ENCODE results near the gene PTHLH.

PTHLH gene

DNA sequence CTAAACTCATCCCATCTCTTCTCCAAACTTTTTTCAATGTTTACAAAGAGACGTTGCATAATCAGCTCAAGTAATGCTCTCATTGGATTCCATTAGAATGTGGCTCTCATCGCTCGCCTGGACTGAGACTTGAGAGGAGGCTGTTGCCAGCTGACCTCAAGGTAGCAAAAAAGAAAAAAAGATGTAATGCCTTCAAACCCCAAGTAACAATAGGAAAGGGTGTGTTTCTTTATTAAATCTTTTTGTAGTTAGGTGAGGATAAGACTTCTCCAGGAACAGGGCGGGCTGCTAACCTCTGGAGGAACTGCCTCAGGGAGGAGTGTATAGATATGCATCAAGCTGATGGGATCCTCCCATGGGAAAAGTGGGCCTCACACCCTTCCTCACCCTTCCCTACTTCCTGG is 956 bp upstream of the PTHLH start:
- no peak for DNase-seq (ENCODE audit: low read depth)

DNA sequence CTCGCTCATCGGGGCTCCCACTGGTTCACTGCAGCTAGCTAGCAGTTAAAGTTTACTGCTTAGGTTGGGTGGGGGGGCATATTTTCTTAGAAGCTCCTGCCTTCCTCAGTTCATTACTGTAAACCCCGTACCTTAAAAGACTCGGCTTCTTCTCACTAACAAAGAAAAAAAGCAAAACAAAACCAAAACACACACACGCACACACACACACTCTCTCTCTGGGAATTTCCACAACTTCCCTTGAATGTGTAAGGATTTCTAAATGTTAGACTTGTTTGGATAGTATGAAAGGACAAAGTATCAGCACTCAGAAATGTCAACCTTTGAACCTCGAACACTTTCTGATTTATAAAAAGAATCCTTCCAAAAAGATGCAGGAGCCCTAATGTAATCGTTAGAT is 927 bp downstream of the PTHLH start:
- no peak for DNase-seq (ENCODE audit: low read depth)

- DNase-seq (ENCODE audit: low read depth) = no peak
These were observed 1.4 kb downstream of the PTHLH start for GRCh38 chr12:27971121-27971489.

- DNase-seq (ENCODE audit: low read depth) = no peak
These were observed 2.0 kb downstream of the PTHLH start for GRCh38 chr12:27970401-27971120.

DNA sequence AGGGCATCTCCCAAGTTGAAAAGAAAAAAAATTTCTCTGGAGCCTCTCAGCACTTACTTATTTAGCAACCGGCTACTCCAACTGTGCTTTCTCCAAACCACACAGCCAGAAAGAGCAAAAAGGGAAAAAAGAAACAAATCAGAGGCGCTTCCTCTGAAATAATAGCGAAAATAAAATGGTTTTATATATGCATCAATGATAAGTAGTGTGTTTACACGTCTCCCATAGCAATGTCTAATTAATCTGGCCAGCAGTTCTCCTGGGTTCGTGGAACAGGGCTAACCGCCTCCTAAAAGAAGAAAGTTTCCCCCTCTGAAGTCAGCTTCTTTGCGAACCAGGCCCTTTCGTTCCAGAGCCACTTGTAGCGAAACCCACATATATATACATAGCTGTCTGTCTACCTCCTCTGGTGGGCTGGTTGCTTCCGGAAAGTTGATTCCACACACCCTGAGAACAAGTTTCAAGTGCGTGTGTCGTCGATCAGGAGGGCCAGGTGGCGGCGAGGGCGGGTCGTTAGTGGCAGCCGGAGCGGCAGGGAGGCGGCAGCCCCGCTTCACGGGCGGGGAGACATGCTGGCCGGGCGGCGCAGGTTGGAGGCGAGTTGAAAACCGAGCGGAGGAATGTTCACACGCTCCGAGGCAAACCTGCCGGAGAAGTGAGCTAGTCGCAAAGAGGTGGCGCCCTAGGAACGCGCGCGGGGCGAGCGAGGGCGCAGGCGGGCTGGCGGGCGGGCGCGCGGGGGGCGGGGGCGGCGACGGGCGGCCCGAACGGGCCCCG is 2.7 kb downstream of the PTHLH start:
- peak; percentile 56 for DNase-seq (ENCODE audit: low read depth)

GRCh38 chr12:27968972-27969623 is 3.4 kb downstream of the PTHLH start:
- no peak for DNase-seq (ENCODE audit: low read depth)

- DNase-seq (ENCODE audit: low read depth) = no peak
These were observed 4.9 kb downstream of the PTHLH start for GRCh38 chr12:27967551-27968054.

DNA sequence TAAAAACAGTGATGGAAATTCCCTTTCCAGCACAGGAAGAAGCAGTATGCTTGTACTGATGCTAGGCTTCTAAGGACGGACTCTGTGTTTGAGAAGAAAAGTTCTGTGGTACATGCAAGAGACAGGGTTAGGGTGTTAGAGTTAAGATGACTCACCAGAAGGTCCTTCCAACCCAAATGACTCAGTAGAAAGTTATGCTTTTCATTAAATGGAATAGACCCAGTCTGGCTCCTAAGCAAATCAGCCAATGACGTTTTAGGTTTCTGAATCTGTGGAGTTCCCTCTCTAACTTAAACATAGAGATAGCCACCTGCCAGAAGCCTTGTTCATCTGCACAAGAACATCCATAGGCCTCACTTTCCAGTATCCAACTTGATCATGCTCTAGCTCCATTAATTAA is 5.7 kb downstream of the PTHLH start:
- DNase-seq (ENCODE audit: low read depth) = no peak

DNA sequence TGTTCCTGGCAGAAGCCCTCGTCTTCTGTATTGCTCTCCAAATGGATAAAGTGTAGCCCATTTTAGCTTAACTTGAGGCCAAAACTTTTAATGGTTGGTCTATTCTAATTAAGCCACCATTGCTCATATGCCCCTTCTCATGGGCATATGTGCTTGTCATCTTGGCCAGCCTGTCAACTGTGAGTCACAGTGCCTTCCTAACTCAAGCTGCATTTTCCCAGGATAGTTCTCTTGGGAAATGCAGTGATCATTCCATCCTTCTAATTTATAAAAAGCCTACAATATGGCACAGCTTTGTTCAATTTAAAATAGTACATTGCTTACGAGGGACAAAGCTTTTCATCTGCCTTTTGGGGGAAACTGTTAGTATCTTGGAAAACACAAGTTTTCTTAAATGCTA is 6.6 kb downstream of the PTHLH start:
- no peak for DNase-seq (ENCODE audit: low read depth)

GRCh38 chr12:27965411-27965810 is 7.1 kb downstream of the PTHLH start:
- DNase-seq (ENCODE audit: low read depth) = no peak

GRCh38 chr12:27964123-27964522 is 8.4 kb downstream of the PTHLH start:
- DNase-seq (ENCODE audit: low read depth) = no peak

GRCh38 chr12:27960821-27961220 is 11.7 kb downstream of the PTHLH start:
- no peak for DNase-seq (ENCODE audit: low read depth)

- no peak for DNase-seq (ENCODE audit: low read depth)
These were observed 13.9 kb downstream of the PTHLH start for GRCh38 chr12:27958675-27959074.

DNA sequence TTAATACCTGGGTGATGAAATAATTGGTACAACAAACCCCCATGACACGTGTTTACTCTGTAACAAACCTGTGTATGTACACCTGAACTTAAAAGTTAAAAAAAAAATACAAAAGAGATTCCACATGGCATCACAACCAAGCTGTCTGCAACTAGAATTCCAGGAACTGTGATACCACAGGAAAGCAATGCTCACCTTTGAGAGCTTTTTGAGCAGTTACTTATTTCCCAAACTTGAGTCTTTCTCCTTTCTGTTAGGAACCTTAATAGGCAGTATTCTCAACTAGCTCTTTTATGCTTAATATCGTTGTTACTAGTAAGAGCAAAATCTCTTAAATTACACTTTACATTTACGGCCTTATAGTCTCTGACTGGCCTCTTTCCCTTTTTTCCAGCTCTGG is 15.2 kb downstream of the PTHLH start:
- no peak for DNase-seq (ENCODE audit: low read depth)

DNA sequence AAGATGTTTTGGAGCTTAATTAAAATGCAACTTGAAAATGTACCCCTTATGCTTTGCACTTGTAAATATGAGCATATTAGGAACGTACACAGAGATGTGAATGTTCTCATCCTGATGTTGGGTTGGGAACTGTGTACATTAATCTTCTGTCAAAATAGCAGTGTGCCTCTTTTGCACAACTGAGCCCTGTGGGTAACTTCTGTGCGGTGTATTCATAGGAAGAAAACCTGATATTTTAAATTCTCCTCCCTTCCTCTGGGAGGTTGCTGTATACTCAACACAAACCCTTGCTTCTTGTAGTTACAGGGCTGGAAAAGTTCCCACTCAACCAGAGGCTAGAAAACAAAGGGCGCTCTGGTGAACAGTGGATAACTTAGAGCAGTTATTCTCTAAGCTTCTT is 18.7 kb downstream of the PTHLH start:
- no peak for DNase-seq (ENCODE audit: low read depth)

GRCh38 chr12:27953348-27953747 is 19.2 kb downstream of the PTHLH start:
- no peak for DNase-seq (ENCODE audit: low read depth)

GRCh38 chr12:27952510-27952909 is 20.0 kb downstream of the PTHLH start:
- DNase-seq (ENCODE audit: low read depth) = no peak

DNA sequence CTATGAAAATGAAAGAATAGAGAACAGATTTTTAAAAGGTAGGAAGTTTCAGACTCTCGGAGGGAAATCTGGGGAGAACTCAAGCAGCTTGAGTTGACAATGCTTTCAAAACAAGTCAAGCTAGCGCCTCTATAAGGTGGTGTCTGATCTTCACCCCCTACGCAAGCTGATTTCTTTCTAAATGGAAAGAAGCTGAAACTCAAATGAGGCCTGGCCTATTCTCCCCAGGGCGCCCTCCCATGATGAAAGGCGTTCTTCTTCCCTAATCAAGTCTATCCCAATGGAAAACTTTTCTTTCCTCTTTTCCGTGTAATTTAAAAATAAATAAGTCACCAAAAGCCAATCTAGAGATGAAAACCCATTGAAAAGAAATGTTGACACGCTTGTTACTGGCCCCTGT is 20.6 kb downstream of the PTHLH start:
- no peak for DNase-seq (ENCODE audit: low read depth)

GRCh38 chr12:27946421-27946820 is 26.1 kb downstream of the PTHLH start:
- no peak for DNase-seq (ENCODE audit: low read depth)

- DNase-seq (ENCODE audit: low read depth) = peak; percentile 62
These were observed 31.7 kb downstream of the PTHLH start for GRCh38 chr12:27940756-27941402.

DNA sequence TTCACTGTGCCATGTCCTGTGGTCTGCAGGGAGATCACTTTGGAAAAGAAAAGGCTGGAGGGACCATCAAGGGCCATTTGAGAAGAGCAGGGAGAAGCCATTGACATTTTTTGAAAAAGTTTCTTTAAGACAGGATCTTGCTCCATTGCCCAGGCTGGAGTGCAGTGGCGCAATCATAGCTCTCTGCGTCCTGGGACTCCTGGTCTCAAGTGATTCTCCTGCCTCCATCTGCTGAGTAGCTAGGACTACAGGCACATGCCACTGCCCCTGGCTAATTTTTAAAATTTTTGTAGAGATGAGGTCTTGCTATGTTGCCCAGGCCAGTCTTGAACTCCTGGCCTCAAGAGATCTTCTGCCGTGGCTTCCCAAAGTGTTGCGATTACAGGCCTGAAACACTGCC is 32.3 kb downstream of the PTHLH start:
- no peak for DNase-seq (ENCODE audit: low read depth)

- DNase-seq (ENCODE audit: low read depth) = no peak
These were observed 34.8 kb downstream of the PTHLH start for GRCh38 chr12:27937768-27938167.

- DNase-seq (ENCODE audit: low read depth) = no peak
These were observed 36.3 kb downstream of the PTHLH start for GRCh38 chr12:27936196-27936595.
